NCI-H460 (cell line): ENCODE measurements around the gene DENND1A. TPM values are rescaled to one million over a fixed set of nuclear protein-coding genes. Genes with fewer than 3 reads are reported as not detected.
"Not testable (repeated sequence)": the region's sequence is repeated elsewhere in the genome, so short reads cannot be mapped to it uniquely, and the experiment has no call there.

Source experiments
- DNase-seq: peaks from one replicate; pipeline ENCODE4 v3.0.0-alpha.2; 2016; ENCODE audit warnings: low read depth; ENCODE audit errors: extremely low read depth
- total RNA-seq: library from RNA; depleted of rRNA; stranded (reverse); fragments of >200 nt; shearing (Covaris generic); gene quantifications from 2 replicates; pipeline ENCODE4 v1.2.3, GENCODE V29; 2014

Gene DENND1A
- total RNA-seq, 1 experiment from 2014 or later, result 32.7 TPM

DNA sequence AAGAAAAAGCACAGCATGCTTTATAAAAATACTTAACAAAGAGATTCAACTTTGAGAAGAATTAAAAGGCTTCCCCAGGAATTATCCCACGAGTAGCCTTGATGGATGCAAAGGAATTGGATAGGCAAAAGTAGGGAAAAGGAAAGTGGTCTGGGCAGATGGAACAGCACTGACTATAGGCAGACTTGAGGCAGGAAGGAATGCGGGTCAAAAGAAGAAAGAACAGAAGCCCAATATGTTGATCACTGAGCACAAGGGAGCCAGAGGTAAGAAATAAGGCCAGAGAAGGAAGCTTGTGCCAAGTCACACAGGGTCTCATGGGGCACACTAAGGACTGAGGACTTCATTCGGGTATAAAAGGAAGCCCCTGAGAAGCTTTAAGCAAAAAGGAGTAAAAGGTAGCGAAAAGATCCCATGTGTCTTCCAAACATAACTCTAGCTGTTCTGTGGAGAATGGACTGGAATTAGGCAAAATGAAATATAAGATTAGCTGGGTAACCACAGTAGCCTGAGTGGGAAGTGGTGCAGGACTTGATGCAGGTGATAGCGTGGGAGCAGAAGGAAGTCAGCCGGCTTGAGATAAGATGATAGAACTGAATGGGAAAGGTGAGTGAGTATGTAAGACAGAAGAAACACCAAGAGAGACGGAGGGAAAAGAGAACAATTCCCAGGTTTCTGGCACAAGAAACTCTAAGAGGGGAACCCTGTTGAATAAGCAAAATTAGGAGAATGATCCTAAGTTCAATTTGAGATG is 106.6 kb downstream of the DENND1A start:
- DNase-seq, result no peak

DNA sequence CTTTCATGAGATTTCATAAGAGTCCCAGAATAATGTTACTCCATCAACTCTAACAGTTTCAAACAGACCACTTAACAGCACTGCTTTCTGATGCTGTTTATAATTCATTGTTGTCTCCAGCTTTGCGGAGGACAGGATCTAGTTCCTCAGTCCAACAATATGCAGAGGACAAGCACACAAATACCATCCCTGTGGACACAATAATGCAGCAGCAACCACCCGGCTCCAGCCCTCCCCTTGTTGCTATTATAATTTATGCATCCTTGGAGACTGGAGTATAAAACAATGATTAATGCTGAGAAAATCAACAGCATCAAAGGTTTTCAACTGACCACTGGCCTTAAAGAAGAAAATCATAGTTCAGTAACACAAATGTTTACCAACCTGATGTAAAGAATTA is 108.3 kb downstream of the DENND1A start:
- no peak for DNase-seq

DNA sequence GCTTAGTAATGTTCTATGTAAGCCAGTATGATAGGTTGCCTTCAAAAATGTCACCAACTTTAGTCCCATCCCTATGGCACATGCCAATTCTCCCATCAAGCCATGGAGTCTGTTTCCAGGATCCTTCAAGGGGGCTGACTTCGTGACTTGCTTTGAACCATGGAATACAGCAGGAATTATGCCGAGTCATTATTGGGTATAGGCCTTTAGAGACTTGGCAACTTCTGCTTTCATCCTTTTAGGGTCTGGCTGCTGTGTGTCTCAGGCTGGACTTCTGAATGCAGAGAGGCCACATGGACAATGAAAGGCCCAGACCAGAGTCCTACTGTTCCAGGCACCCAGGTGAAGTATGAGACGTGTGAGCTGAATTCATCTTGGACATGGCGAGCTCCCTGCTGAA is 109.8 kb downstream of the DENND1A start:
- no peak for DNase-seq

DNA sequence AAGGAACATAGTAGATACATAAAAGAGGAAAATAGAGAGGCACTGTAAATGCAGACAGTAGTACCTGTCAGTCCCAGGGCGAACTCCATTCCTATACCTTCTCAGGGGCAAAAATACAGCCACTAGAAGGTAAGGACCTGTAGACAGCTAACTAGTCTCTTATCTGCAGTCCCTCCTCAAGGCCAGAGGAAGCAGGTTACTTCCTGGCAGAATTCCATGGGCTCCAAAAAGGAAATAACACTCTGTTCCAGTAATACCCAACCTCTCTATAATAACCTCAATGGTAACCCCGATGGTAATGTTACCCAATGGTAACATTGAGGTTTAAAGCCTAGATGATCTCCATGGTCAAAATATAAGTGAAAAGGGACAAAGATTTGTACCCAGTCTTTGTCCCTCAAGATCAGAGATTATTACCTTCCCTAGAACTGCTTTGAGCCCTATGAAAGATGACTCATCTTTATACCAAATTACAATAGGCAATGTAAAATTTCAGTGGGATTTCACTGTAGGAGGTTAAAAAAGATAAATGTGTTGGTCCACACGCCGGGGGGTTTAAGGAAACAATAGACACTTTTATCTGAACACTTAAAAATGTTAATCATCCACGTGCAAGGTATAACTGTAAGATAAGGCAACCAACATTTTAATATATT is 113.0 kb downstream of the DENND1A start:
- DNase-seq, result no peak

DNA sequence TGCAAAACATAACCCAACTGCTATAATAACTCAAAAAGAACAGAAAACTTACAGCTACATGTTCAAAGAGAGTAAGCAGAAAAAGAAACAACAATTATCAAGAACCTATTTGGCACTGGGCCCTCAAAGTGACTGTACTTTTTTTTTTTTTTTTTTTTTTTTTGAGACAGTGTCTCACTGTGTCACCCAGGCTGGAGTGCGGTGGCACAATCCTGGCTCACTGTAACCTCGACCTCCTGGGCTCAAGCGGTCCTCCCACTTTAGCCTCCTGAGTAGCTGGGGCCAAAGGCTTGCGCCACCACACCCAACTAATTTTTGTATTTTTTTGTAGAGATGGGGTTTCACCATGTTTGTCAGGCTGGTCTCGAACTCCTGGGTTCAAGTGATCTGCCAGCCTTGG is 114.1 kb downstream of the DENND1A start:
- DNase-seq, result not testable (repeated sequence)

DNA sequence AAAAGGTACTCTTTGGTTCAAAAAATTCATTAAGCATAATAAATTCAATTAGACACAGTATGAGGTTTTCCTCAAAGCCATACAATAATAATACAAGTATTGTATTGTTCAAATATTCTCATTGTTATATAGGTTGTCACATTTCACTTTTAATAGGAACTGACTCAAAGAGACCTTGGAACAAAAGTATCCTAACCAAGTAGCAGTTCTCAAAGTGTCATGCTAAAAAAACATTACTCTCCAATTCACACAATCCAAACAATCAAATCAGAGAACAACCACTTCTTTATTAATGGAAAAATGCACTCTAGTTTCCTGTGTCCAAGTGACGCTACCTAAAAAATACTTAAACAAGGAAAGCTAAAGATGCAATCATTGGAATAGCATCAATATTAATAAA is 115.4 kb downstream of the DENND1A start:
- DNase-seq, result no peak

DNA sequence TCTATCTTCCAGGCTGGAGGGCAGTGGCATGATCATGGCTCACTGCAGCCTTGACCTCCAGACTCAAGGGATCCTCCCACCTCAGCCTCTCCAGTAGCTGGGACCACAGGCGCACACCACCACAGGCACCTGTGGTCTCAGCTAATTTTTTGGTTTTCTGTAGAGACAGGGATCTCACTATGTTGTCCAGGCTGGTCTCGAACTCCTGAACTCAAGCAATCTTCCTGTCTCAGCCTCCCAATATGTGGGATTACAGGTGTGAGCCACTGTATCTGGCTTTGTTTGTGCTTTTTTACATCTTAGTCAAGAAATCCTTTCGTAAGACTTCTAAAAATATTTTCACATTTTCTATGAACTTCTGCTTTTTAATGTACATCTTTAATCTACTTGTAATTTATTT is 116.9 kb downstream of the DENND1A start:
- no peak for DNase-seq

DNA sequence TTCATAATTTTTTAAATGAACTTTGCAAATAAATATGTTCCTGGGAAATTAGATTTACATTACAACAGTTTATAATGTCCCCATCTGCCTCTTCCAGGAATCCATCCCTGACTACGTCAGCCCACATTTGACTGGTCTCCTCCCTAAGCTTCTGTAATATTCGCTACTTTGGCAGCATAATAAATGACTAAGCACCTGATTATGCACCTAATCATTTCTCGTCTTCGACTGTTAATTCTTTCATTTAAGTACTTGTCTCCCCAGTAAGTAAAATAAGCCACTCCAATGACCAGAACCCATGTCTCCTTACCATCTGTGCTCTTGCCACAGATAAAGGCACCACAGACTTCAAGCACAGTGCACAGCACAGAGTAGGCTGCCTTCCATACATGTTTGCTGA is 122.7 kb downstream of the DENND1A start:
- DNase-seq, result no peak

DNA sequence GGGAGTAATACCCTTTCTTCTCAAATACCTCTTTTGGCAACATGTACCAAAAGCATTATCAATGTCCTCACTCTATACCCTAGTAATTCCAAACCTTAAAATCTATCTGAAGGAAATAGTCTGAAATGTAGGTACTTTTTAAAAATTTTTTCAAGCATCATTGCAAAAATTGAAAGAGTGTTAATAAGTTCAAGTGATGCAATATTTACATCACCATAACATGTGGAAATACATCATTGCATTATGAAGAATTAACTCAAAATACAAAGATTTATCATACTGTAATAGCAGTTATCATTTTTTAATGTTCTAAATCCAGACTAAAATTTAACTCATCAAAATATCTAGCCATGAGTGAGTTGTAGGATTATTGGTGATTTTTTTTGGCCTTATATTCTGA is 123.1 kb downstream of the DENND1A start:
- DNase-seq, result no peak

DNA sequence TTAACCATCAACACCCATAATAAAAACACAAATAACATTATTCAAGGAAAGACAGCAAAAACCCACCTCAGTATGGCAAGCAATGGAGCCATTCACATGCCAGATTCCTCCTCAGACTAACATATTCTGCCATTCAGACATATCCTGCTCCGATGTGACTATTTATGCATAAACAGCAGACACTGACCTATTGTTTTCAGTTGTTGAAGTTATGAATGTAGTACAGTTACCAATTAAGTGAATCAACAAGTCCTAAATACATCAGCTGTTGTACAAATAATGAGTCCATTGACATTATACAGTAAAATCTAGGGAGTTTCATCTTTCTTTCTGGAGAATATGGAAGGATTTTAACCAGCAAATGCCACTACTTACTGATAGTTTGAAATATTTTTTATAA is 131.7 kb downstream of the DENND1A start:
- DNase-seq, result no peak

DNA sequence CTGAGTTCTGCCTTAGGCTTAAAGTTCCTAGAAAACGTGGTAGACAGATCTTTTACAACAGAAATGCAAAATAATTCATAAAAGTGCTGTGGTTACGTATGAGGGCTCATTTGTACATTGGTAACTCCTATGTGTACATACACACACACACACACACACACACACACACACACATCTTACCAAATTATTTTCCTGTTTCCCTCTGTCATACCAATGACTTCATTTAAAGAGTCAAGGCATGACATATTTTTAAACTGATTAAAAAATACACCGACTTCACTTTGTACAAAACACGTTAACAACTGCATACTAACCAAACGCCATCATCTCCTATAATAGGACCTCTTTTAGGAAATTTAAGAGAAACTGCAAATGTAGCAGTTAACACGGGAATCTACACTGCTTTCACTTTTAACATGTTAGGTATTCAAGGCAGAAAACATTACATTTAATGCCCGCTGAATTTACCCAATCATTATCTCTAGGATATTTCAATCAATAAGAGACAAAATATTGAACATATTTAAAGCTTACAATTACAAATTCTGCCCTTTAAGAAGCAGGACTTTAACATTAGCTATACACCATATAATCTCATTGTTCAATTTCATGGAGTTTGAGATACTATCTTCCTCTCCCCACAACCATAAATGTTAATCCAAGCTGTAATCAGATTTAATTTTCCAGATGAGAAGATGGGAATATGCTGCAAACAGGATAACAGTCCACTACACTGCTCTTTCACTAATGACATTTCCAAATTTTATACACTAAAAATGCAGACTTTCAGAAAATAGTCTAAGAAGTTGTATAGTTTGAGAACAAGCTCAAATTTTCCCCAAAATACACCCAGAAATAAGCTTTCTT is 133.1 kb downstream of the DENND1A start:
- DNase-seq, result no peak

DNA sequence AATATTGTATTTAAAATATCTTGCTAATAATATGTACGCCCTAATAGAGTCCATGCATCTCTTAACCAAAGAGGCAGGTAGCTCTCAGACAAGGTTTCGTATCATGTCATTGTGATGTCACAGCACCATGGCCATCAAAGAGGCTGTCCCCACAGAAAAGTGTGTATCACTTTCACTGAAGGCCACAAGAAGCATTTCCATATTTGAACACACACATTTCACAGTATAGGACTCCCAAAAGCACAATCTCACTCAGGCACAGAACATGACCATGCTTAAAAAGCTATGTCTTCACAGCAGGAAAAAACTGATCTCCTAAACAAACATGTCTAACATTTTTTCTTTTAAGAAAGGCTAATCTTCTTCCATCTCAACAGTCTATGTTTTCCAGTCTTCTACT is 133.8 kb downstream of the DENND1A start:
- no peak for DNase-seq

DNA sequence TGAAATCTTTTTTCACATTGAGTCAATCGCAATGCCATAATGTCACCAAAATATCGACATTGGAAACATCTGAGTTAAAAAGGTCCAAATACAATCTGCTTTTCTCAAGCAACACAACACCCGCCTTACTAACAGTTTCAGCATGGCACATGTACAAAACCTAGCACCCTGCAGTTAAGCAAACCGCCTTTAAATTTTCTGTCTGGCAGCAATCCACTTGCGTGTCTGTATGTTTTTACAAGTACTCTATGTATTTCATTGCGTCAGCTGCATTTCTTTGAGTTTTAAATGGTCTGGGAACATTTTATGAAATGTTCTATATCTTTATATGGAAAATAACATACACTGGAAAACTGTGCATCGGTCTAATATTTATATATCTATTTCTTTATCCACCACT is 134.6 kb downstream of the DENND1A start:
- DNase-seq, result no peak

DNA sequence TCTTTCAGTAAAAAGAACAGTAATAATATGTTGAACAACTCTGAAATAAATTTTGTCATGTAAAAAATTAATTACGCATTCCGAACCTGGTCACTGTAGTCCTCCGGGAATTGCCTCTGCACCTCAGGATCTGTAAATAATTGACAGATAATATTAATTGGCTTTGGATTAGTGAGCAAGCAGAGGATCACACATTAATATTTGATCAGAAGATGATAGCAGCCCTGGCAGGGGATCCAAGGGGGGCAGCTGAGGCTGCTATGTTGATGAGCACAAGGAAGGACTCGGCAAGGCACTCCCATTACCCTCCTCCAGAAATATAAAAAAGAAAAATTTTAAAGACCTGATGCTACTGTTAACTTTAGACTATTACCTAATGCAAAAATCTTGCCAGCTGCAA is 137.4 kb downstream of the DENND1A start:
- DNase-seq, result no peak

DNA sequence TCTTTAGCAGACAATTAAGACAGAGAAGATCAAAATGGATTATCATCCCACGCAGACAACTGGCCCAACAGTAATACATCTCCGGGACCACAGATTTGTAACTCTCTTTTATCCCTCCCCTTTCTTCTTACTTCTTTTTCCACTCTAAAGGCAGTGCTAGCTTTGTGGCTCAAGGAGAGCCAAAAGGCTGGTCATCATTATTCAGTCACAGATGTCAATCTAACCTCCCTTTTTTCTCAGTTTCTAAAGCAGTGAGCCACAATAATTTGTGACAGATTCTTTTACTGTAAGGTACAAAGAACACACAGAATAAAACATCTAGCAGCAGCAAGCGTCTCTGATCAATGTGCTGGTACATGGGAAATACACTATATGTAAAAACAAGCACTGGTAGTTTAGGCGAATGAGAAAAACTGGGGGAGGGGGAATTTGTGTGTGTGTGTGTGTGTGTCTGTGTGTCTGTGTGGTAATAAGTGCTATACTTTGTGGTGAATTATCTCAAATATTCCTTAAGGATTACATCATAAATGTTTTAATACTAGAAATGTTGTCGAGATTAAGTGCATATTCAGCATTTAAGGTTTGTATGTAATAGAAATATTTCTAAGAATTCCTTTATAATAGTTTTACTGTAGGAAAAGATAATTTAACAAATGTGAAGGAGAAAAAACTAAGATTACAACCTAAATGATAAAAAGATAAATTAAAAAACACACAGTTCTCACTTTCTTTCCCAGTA is 140.2 kb downstream of the DENND1A start:
- DNase-seq, result no peak

DNA sequence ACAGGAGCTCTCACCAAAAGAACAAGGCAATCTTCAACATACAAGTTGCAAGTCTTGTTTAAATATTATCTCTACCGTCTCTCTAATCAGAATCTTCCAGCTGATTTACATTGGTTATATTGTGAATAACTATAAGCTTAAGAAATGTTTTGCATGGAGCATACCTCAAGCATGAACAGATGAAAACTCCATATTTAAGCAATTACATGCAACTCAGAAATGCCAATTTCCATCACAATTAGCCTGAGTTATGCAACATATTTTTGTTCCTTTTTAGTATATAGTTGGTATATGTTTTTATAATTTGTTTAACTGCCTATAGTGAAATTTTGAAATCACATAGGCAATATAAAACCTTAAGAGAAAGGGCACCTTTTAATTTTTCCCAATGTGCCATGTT is 142.5 kb downstream of the DENND1A start:
- no peak for DNase-seq

DNA sequence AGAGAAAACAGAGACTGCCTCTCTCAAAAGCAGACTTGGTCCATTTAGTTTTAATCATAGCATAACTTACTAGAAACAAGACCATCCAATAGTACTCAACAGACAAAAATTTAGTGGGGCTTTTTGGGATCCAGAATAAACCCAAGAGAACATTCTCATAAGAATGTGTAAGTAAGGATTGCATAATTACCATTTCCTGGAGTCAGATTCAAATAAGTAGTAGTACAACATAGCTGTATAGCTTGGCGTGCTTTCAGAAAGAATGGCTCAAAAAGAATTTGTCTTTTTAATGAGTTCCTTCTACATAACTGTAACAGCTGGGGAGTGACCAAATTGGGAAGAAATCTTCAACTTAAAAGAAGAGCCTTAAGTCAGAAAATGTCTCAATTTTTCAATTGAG is 145.4 kb downstream of the DENND1A start:
- no peak for DNase-seq

DNA sequence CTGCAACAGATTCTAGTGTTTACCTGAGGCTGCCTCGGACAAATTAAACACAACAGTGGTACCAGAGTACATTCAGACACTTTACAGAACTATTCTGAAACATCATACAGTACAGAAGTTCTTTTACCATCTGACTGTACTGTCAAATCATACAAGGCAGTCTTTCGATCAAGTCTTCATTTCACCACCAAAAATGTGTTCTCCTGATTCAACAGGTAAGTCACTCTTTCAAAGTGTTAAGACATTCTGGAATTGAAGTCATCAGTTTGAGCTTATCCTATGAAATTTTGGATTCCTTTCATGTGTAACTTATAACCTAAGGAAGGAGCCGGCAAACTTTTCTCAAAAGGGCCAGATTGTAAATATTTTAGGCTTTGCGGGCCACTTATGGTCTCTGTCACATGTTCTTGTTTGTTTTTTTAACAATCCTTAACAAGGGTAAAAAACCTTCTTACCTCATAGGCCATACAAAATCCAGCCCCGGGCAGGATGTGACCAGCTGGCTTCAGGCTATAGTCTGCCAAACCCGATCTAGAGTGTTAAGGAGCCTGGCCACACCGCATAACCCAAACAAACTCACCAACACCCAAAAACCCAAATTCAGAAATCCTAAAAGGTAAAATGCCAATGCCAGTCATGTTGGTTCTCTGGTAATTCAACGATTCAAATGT is 151.6 kb downstream of the DENND1A start:
- DNase-seq, result no peak

DNA sequence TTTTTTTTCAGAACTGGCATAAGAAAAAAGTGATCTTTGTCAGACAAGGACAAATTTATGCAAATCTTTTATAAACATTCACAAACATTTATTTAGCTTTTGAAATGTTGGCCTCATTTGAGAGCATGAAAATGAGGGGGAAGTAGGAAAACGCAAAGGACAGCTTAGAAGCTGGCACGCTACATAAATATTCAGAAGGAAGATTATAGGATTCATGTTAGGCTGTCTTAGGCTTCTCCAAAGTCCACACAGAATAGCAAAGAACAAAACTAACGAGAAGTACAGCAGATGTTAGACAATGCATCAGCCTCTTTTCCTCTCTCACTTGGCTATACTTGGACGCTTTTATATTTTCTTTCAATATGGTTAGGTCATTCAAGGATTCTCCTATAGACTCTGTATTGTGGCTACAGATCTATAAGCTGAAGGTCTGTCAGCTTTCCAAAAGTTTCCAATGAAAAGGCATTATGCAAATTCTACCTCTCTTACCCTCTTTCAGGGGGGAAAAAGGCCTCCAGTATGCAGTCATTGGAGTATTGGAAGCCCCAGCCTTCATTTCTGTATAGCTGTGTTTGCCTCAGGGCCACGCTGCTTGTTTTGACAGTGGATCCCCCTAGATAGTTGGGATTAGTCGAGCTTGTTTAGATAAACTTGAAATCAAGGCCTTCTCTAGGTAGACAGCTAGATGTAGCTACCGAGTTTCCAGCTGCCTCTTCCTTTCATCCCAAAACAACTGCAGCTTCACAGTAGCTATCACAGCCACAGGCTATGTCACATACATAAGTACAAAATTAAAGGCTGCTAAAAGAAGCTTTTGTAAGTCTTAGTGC is 153.0 kb downstream of the DENND1A start:
- DNase-seq, result no peak
